HG03571 (cell line): Measurements from ENCODE around the gene PKD2.
A peak's percentile ranks its signal among the peaks of the same experiment; 100 is the strongest.

Experiments used
- ATAC-seq: cut with Tn5 transposase; IDR thresholded peaks from one replicate; pipeline ENCODE4 v1.9.1; 2021; ENCODE audit not compliant: unreplicated experiment

The PKD2 gene

DNA sequence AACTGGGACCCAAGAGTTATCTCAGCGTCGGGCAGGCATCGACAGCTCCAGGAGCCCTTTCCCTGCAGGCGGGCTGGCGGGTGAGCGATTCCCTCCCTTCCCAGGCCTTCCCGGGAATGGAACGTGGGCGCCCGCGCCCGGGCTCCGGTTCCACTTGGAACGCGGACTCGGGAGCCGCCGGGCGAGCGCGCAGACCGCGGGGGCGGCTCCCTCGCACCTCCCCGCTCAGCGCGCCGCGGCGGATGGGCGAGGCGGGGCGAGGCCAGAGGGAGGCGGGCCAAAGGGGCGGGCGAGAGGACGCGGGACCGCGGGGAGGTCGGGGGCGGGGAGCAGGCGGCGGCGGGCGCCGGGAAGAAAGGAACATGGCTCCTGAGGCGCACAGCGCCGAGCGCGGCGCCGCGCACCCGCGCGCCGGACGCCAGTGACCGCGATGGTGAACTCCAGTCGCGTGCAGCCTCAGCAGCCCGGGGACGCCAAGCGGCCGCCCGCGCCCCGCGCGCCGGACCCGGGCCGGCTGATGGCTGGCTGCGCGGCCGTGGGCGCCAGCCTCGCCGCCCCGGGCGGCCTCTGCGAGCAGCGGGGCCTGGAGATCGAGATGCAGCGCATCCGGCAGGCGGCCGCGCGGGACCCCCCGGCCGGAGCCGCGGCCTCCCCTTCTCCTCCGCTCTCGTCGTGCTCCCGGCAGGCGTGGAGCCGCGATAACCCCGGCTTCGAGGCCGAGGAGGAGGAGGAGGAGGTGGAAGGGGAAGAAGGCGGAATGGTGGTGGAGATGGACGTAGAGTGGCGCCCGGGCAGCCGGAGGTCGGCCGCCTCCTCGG lies at the start of gene PKD2:
Gene PKD2 (plus strand): TSS at position 332 of the 818 bp plus-strand sequence. CDS start 99 bp downstream, at position 431.
- peak; percentile 90 for ATAC-seq

DNA sequence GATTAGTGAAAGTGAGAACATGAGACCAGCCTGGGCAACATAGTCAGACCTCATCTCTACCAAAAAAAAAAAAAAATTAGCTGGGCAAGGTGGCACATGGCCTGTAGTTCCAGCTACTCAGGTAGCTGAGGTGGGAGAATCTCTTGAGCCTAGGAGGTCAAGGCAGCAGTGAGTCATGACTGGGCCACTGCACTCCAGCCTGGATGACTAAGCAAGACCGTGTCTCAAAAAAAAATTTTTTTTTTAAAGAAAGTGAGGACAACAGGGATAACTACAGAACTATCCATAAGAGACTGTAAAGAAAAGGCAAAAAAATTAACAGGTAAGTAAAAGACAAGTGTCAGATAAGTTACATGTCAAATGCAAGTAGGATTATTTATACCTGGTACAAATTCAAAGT lies 45.4 kb upstream of the PKD2 start:
- no peak for ATAC-seq

DNA sequence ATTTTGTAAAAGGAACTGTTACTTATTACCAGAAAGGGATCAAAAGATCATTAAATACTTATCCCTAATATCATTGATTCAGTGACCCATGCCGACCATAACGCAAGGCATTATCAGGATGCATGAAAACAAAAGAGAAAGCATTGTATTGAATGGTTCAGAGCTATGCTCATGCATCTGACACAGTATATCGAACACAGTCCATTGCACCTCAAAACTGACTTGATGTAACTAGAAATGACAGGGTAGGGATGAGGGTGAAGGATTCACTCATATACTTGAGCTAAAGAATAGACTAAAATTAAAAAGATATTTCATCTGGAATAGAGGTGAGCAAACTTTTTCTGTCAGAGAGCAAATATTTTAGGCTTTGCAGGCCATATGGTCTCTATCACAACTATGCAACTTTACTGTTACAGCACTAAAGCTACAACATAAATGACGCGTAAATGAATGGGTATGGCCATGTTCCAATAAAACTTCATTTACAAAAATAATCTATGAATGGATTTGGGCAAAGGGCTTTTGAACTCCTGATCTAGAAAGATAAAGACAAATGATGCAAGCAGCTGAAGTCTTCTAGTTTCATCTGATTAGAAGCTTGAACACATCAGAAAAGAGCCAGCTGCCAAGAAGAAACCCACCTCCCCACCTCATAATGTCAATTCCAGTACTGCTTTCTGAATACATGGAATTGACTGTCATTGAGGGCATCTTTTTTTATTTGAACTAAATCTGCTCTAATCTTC lies 44.9 kb upstream of the PKD2 start:
- no peak for ATAC-seq

DNA sequence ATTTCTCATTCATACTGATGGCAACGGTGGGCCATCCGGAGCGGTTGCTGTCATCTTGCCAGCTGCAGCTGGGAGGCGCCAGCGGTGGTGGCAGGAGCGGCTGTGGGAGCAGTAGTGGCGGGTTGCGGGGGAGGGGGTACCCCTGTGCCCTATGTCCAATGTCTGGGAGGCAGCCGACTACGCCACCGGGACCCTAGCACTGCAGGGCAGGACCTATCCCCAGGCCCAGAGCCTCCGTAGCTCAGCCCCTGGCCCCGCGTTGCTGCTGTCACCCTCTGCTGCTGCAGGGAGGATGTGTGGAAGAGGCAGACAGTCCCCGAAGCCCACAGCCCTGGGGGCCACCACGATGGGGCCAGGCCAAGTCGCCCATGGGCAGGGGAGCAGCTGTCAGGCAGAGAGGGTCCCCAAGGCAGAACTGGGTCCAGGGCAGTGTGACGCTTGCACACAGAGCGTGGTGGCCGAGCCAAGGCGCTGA lies 41.9 kb upstream of the PKD2 start:
- ATAC-seq: no peak

DNA sequence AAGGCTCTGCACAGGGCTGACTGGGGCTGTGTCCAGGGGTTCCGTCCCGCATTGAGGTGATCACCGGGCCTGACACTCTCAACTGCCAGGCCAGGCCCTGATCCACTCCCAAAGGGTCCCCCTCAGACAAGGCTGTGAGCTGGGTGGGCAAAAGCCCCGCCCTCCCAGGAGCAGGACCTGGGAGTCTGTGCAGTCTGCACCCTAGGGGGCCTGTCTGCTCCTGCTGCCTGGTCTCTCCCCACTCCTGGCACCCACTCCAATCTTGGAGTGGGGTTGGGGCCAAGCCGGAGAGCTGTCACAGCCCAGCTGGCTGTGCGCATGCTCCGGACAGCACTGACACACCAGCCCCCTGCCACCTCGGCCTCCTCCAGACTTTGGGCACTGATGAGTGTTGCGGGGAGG lies 41.3 kb upstream of the PKD2 start:
- no peak for ATAC-seq

DNA sequence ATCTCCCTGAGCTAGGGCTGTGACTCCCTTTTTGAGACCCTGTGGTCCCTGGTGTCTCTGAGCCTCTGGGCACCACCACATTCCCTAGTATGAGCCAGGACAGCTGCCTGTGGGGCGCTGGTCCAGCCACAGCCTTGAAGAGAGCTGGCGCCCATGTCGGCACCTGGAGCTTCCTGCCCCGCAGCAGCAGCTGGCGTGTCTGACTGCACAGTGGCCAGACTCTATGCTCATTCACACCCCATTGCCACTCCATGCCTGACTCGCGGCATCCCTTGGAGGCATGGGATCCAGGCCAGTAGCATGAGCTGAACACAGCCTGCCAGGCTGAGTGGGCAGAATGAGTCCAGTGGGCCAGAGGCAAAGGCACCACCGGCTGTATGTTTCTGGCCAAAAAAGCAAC lies 40.2 kb upstream of the PKD2 start:
- no peak for ATAC-seq

DNA sequence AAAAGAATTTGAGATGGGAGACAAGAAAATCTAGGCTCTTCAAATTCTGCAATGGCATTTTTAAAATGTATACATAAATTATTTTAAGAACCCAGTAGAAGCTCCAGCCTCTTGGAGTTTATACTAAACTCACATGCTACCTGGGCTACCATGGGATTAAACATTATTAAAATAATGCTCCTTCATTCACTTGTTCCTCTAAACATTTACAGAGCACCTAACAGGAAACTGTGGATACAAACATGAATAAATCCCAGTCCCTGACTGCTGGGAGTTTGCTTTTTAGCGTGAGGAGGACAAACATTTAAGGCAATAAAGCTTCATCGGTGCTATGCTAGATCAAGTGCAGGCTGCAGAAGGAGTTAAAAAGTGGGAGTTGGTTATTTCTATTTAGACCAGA lies 37.3 kb upstream of the PKD2 start:
- ATAC-seq: no peak

DNA sequence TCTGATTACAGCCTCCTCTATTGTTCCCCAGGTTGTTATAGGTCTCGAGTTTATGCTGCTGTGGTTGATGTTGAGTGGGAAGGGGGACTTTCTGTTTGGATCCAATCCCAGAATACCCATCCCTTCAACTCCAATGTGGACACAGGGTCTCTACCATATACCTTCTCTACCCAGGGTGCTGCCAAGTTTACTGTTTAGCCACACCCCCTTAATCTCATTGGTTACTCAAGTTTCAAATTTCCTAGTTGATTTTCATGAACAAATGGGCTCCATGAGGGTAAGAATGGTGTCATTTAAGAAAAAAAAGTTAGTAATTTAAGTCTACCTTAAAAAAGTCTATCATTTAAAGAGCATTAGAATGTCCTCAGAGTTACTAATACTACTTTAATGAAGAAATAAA lies 35.6 kb upstream of the PKD2 start:
- no peak for ATAC-seq

DNA sequence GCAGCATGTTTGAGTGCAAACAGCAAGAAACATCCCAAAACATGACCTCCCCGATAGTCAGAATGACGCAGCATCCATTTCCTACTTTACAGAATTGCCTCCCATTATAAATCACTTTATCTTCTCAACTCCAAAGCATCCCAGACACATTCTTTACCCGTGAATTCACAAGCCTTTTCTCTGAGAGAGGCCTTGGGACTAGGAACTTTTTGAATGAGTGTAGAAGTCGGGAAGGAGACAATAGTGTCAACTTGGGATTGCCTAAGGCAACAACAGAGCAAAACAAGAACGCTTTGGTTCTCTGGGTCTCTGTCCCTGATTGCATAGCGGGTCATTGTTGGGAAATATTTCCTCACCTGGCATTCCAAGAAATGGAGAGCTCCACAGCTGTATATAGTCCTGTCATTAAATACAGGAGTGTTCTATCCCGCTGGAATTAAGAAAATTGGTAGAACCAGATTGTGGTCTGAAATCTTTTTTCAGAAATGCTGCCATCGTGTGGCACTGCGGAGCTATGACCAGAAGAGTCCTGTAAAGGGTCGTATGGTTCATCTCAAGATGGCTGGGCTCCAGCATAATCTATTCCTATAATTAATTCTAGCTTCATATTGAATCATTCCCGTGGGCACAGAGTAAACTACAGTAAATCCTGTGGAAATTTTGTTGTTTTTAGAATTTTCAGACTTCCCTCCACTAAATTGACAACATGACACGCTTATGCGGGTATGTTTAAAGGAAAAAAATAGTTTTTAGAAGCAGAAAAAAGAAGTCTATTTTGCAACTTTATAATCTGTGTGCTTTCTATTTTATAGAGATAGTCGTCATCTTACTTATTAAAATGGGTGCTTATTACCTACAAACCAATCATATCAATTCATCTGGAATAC lies 33.9 kb upstream of the PKD2 start:
- no peak for ATAC-seq

DNA sequence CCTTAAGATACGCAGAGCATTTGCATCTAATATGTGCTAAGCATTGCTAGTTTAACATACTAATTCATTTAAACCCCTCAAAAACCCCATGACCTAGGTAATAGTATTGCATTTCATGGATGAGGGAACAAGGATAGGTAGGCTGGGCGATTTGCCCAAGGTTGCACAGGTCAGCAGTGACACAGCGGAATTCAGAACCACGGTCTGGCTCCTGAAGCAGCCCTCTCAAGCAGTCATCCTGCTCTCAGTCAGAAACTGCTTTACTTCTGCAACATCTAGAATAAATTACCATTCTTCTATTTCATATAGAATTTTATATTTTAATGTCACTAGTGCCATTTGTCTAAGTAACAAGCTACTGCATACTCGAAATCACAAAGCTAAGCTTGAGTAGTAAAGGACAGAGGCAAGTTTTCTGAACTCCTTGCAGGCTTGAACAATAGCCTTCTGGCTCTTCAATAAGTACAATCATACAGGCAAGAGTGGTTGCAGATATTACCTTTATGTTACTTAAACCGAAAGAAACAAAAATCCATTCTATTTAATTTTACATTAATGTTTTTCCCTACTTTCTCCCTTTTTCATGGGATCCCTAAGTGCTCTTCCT lies 32.5 kb upstream of the PKD2 start:
- ATAC-seq: no peak

DNA sequence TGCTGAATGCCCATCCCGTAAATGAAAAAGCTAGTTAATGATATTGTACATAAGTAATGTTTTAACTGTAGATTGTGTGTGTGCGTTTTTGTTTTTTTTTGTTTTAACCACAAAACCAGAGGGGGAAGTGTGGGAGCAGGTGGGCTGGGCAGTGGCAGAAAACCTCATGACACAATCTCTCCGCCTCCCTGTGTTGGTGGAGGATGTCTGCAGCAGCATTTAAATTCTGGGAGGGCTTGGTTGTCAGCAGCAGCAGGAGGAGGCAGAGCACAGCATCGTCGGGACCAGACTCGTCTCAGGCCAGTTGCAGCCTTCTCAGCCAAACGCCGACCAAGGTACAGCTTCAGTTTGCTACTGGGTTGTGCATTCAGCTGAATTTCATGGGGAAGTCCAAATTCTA lies 32.0 kb upstream of the PKD2 start, which contains the start of gene SPP1:
Gene SPP1 (plus strand): TSS at position 249 of the 400 bp plus-strand sequence. CDS start 1,182 bp downstream, outside the sequence.
- ATAC-seq: no peak

DNA sequence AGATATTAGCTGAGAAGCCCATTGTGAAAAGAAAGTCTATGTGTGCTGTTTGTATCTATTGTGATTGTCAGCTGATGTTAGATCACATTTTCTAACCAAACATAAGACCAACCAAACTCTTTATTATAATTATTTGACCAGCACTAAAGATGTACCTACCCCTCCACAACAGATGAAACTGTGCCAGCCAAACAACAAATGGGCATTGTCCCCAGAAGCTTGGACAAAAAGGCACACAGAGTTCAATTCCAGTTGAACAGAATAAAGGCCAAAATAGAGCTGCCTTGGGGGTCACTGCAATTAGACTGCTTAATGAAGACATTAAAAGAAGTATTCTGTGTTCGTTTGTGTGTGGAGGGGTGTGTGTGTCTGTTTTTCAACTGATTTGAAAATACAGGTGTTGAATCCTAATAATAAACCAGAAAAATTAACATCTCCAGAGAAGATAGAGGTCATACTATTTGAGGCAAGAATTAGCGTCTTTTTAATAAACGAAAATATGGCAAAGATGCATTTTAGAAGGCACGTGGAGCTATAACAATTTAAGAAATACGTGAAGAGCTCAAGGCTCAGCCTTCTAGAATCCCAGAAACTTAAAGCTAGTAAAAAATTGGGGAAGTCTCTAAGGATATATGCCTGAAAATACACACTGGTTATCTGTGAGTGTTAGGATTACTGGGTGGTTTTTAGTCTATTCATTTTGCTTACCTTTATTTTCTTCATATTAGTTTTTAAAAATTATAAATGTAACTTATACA lies 29.7 kb upstream of the PKD2 start:
- no peak for ATAC-seq

DNA sequence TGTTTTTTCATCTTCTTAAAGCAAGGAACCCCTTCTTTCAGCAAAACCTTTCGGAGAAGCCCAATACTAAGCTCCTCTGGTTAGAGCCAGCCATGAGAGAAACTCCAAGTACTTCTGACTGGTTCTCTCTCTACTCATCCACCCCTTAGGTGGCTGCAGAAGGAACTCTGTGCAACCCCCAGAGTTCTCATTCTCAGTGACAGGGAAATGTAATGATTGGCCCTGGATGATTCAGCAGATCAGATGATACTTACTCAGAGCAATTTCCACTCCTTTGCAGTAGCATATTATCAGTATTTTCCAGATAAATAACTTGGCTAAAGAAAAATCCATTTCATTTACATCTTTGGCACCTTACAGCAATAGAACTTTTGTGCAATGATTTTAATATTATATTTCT lies 28.8 kb upstream of the PKD2 start:
- no peak for ATAC-seq

DNA sequence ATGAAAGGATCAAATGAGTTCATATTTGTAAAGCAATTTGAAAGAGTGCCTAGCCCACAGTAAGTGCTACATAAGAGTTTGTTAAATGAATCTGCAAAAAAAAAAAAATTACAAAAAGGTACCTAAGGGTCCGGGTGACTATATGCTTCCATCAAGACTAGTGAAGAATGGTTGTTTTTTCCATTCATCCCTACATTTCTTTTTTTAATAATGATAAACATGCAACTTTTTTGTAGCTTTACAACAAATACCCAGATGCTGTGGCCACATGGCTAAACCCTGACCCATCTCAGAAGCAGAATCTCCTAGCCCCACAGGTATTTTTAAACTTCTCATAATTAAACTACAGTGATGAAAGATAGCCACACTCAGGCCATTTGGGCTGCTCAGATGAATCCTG lies 27.6 kb upstream of the PKD2 start:
- ATAC-seq: no peak

DNA sequence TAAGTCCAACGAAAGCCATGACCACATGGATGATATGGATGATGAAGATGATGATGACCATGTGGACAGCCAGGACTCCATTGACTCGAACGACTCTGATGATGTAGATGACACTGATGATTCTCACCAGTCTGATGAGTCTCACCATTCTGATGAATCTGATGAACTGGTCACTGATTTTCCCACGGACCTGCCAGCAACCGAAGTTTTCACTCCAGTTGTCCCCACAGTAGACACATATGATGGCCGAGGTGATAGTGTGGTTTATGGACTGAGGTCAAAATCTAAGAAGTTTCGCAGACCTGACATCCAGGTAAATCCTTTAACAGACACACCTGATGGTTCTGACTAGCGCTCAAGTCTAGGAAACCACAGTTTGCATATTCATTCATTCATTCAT lies 25.9 kb upstream of the PKD2 start:
- ATAC-seq: no peak

DNA sequence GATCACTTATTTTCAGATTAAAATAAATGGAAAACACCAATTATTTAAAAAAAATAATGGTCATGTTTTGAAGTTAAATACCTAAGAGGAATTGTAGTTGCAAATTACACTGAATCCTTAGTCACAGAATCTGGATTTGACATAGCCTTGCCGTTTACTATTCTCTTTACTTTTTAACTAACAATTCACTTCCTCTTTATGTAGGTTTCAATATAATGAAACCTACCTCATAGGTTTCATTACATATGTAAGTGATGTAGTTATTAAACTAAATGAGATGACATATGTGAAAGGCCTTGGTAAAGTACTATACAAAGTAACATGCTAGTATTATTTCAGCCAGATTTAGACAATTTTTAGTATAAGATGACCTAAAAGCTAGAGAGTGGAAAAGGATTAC lies 25.4 kb upstream of the PKD2 start:
- no peak for ATAC-seq

DNA sequence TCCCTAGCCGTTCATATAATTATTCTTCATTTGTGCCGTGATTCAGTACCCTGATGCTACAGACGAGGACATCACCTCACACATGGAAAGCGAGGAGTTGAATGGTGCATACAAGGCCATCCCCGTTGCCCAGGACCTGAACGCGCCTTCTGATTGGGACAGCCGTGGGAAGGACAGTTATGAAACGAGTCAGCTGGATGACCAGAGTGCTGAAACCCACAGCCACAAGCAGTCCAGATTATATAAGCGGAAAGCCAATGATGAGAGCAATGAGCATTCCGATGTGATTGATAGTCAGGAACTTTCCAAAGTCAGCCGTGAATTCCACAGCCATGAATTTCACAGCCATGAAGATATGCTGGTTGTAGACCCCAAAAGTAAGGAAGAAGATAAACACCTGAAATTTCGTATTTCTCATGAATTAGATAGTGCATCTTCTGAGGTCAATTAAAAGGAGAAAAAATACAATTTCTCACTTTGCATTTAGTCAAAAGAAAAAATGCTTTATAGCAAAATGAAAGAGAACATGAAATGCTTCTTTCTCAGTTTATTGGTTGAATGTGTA lies 24.9 kb upstream of the PKD2 start:
- no peak for ATAC-seq

DNA sequence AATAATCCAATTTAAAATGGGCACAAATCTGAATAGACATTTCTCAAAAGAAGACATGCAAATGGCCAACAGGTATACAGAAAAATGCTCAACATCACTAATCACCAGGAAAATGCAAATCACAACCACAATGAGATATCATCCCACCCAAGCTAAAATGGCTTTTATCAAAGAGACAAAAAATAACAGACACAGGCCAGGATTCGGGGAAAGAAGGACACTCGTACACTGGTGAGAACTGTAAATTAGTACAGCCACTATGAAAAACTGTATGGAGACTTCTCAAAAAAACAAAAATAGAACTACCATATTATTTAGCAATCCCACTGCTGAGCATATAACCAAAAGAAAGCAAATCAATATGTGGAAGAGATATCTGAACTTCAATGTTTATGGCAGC lies 23.4 kb upstream of the PKD2 start:
- ATAC-seq: no peak

DNA sequence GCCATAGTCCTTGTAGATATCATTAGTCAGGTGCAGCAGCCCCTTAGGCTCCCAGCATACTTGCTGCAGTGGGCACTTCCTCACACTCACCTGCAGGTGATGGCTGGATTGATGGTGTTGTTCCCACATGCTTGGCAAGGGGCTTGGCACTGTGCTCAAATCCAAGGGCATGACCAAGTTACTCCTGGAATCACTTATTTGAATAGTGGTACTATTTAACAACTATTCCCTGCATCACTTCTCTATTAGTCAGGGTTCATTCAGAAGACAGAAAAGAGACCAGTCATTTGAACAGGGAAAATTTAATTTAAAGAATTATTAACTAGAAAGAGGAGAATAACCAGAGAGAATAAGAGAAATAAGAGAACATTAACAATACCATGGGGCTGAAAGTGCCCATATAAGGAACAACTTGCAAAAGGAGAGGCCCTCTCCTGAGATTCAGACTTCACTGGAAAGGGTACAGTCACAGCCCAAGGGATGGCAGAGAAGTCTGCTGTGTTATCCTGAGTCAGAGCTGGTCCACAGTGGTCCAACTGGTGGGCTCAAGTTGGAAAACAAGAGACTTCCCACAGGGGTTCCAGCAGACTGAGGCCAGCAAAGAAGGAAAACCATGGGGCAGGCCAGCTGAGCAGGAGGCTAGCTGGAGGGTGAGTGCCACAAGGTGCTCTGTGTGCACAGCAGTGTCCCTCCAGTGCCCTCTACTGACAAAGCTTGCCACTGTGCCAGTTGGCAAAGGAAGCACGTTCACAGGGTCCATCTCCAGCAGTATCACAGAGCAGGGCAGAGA lies 22.1 kb upstream of the PKD2 start:
- peak; percentile 76 for ATAC-seq
